Activated T-cell treated with anti-CD3 and anti-CD28 coated beads, Interleukin-2, amount 50 U/mL, for 48 hours (primary cell): Measurements from ENCODE around the gene FHDC1.
"Not testable (repeated sequence)": the region's sequence is repeated elsewhere in the genome, so short reads cannot be mapped to it uniquely, and the experiment has no call there.

ENCODE experiments used
- DNase-seq, 2 experiments: peaks; one replicate each; pipeline ENCODE4 v3.0.0-alpha.2; 2020

The FHDC1 gene, protein sequence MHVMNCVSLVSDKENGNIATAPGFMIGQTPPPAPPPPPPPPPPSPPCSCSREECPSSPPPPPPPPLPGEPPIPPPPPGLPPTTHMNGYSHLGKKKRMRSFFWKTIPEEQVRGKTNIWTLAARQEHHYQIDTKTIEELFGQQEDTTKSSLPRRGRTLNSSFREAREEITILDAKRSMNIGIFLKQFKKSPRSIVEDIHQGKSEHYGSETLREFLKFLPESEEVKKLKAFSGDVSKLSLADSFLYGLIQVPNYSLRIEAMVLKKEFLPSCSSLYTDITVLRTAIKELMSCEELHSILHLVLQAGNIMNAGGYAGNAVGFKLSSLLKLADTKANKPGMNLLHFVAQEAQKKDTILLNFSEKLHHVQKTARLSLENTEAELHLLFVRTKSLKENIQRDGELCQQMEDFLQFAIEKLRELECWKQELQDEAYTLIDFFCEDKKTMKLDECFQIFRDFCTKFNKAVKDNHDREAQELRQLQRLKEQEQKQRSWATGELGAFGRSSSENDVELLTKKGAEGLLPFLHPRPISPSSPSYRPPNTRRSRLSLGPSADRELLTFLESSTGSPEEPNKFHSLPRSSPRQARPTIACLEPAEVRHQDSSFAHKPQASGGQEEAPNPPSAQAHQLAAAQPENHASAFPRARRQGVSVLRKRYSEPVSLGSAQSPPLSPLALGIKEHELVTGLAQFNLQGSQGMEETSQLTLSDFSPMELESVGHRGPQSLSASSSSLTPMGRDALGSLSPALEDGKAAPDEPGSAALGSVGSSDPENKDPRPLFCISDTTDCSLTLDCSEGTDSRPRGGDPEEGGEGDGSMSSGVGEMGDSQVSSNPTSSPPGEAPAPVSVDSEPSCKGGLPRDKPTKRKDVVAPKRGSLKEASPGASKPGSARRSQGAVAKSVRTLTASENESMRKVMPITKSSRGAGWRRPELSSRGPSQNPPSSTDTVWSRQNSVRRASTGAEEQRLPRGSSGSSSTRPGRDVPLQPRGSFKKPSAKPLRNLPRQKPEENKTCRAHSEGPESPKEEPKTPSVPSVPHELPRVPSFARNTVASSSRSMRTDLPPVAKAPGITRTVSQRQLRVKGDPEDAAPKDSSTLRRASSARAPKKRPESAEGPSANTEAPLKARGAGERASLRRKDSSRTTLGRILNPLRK

GRCh38 chr4:152935631-152936445 is at the start of gene FHDC1:
Gene FHDC1, plus strand, starts transcription at chr4:152936323. Its CDS starts 6,735 bp downstream, at chr4:152943058.
- peak; percentile 27 to 40 for DNase-seq

- no peak for DNase-seq
Measured at GRCh38 chr4:152887981-152888380, 48.1 kb upstream of the FHDC1 start.

GRCh38 chr4:152892974-152893373 is 43.1 kb upstream of the FHDC1 start:
- DNase-seq = no peak

GRCh38 chr4:152894673-152895072 is 41.5 kb upstream of the FHDC1 start:
- no peak for DNase-seq

DNA sequence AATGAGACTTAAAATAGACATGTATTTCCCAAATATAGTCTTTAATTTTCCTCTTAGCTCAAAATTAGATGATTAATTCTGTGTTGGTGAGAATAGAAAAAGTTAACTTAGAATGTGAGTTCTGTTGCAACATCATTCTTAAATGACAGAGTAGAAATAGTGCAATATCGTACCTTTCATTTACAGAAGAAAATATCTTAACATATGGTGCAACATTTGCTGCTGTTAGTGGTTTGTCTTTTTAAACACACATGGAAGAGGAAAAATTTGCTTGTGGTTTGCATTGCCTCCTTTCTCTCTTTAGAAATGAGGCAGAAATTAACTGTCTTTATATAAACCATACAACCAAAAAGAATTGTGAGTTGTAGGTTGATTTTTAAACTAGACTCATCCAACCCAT is 39.3 kb upstream of the FHDC1 start:
- DNase-seq = no peak

GRCh38 chr4:152898133-152898532 is 38.0 kb upstream of the FHDC1 start:
- DNase-seq = not testable (repeated sequence)

- no peak for DNase-seq
Measured at GRCh38 chr4:152898606-152899005, 37.5 kb upstream of the FHDC1 start.

GRCh38 chr4:152900395-152900794 is 35.7 kb upstream of the FHDC1 start:
- DNase-seq = no peak

DNA sequence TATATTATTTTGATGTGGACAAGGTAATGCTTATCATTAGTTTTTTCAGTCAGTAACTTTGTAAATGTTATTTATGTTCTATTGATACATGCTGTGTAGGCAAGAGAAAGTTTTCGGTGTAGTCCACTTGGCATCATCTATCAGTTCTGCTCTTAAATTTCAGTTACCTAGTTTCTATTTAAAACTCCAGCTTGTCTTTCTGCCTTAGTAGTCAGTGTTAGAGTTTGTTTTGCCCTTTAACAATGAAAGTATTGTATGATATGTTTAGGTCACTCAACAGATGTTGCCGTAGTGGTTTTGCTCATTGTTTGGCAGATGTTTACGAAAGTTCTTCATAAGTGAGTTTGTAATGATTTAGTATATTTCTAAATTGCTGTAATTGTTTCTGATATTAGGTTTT is 34.9 kb upstream of the FHDC1 start:
- no peak for DNase-seq

DNA sequence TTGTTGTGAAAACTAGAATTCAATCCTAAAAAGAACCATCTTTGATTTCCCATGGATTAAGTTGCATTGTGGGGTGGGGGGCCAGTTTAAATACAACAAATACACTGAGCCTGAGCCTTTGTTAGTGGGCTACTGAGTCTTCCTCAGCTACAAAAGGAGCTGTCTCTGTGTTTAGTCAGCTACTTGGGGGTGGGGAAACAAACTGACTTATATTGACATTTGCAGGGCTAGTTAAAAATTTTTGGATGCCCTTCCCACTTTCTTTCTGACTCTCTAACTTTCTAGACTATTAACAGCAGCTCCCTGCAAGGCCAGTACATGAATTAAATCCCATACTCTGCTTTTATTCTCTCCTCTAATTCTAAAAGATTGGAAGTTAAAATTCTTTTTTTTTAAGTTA is 32.5 kb upstream of the FHDC1 start:
- DNase-seq = no peak

DNA sequence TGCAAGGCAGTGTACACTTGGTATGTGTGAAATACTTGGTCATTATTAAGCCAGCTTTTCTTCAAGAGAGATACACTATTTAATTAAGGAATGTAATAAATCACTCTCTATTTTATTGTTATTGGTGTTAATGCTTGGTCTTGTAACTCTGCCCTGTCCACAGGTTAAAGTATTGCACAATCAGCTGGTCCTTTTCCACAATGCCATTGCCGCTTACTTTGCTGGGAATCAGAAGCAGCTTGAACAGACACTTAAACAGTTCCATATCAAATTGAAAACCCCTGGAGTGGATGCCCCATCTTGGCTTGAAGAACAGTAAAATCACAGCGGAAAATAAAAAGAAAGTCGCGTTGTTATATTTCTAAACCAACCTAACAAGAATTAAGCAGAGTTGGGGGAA is 26.2 kb upstream of the FHDC1 start:
- no peak for DNase-seq

- DNase-seq = no peak
Measured at GRCh38 chr4:152910521-152910920, 25.6 kb upstream of the FHDC1 start.

DNA sequence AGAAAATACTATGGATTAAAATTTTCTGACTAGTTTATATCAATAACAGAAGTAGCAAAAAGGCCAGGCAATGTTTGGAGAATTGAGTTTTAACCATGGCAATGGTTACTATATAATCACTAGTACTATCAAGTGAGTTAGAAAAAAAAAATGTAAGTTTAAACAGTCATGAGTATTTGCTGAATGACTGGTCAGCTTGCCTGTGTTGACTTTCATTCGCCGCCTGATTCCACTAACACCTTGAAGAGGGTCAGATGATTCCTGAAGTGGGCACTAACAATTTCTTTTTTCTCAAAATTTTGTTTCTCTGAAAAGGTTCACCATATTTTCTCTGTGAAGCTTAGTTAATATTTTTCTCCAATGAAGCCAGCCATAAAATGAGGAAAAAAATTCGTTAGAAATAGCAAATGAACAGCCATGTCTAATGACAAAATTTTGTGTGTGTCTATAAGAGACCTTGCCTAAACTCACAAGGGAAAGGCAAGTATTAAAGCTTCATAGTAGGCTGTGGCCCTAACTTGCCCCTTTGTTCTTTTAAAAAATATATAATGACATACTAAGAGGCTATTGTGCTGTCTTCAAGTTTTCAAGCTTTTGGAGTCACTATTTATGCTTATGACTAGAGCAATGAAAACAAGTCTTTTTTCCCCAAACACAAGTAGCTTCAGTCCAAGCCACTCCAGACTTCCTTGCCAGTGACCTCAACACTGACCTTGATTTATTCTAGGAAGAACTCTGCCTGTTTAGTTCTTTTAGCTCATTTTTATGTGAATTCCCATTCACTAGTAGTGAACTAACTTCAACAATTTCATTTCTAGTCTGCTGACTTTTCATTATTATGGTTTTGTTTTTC is 18.4 kb upstream of the FHDC1 start:
- DNase-seq = no peak

DNA sequence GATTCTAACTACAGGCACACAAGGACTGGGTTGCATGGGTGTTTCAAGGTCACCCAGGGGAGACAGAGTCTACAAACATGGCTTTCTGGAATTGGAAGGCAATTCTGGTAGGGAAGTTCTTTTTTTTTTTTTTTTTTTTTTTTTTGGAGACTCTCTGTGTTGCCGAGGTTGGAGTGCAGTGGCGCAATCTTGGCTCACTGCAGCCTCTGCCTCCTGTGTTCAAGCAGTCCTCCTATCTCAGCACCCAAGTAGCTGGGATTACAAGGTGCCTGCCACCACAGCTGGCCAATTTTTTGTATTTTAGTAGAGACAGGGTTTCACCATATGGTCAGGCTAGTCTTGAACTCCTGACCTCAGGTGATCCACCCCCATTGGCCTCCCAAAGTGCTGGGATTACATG is 16.3 kb upstream of the FHDC1 start:
- no peak for DNase-seq

- DNase-seq = no peak
Measured at GRCh38 chr4:152920768-152921167, 15.4 kb upstream of the FHDC1 start.

DNA sequence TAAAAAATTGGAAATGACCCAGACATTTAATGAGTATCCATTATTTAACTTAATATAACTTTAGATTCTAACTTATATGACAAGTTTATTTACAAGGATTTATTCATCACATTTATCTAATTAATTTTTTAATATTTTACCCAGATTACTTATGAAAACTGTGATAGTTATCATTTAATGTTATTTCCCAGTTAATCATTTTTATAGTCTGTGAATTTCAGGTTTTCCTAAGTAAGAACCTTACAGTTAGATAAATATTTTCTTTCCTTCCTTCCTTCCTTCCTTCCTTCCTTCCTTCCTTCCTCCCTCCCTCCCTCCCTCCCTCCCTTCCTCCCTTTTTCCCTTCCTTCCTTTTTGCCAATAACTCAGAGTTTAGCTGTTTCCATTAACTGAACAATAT is 14.8 kb upstream of the FHDC1 start:
- no peak for DNase-seq

- no peak for DNase-seq
Measured at GRCh38 chr4:152925851-152926250, 10.3 kb upstream of the FHDC1 start.

DNA sequence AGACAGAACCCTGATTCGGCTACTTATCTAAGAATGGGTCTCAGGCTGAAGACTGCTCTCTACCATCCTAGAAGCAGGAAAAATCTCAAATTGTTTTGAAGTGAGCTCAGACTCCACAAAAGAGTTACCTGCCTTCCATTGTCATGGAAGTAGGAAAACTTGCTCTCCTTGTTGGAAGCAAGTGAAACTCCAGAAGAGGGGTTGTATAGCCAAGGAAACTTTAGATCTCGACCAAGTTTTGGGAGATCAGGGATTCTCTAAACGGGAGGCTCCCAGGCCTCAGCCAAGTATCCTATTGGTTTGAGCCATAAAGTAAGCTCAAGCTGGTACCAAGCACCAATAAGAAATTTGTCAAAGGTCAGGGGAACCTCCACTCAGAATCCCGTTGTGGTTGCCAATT is 9.2 kb upstream of the FHDC1 start:
- no peak for DNase-seq

DNA sequence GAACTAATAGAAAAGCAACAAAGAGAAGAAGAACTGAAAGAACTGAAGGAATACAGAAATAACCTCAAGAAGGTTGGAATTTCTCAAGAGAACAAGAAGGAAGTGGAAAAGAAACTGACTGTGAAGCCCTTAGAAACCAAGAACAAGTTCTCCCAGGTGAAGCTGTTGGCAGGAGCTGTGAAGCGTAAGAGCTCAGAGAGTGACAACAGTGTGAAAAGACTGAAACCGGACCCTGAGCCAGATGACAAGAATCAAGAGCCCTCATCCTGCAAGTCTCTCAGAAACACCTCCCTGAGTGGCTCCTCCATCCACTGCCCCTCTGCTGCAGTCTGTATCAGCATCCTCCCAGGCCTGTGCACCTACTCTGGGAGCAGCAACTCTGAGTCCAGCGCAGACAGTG is 8.4 kb upstream of the FHDC1 start:
- no peak for DNase-seq

GRCh38 chr4:152928286-152928685 is 7.8 kb upstream of the FHDC1 start:
- no peak for DNase-seq

DNA sequence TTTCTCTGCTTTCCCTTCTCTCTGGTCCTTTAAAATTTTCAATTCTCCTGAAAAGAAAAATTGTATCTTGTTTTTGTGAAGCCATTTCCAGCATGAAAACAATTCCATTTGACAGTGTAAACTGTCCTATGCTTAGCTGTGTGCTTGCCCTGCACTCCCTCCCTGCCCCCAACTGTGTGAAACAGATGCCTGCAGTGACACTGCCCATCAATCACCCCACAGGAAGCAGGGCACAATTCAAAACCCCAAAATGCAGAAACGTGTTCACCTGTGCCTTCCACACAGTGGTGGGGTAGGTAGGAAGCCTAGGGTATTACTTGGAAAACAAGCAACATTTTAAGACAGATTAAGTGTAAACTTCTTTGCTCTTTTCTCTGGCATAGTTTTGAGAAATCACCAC is 6.2 kb upstream of the FHDC1 start:
- no peak for DNase-seq

DNA sequence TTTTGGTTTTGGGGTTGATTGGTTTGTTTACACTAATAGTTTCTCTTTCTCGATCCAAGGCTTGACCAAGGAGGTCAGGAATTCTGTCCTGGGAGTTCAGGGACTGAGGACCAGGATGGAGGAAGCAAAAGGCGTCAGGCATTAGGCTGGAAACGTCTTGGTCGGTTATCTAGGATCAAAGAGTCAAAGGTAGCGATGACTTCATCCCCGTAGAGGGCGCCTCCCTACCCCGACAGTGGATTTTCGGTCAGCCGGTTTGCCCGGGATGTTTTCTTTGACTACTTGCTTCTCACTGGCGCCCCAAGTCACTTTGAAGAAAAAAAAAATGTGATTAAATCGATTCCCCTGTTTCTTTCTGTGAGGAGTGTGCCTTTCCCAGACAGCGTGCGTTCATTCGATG is 980 bp upstream of the FHDC1 start:
- DNase-seq = peak; percentile 39 to 46
